Stimulated activated CD8-positive, alpha-beta memory T cell treated with anti-CD3 and anti-CD28 coated beads, Interleukin-12 subunit alpha, Interleukin-12 subunit beta, amount 100 ng/mL, for 24 hours (primary cell): Measurements from ENCODE around the gene NFATC3.

Source experiments
- DNase-seq: peaks from one replicate; pipeline ENCODE4 v3.0.0-alpha.2; 2020; ENCODE audit errors: extremely low read depth

The NFATC3 gene

GRCh38 chr16:68246666-68247065, 161.5 kb downstream of the NFATC3 start:
- no peak for DNase-seq

GRCh38 chr16:68247400-68247799, 162.2 kb downstream of the NFATC3 start:
- DNase-seq = no peak

GRCh38 chr16:68247932-68248331, 162.8 kb downstream of the NFATC3 start:
- DNase-seq = no peak

DNA sequence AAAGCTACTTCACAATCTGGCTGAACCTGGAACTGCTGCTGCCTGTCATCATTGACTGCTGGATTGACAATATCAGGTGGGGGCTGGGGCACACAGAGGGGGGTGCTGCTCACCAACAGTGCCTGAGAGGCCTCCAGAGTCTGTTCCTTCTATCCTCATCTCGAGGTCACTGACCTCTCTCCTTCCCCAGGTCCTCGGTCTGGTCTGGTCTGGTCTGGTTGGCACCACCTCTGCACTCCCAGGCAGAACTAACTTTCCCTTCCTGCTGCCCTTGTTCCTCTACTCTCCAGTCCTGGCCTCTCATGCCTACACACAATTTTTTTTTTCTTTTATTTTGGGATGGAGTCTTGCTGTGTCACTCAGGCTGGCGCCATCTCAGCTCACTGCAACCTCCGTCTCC, 164.2 kb downstream of the NFATC3 start:
- DNase-seq = no peak

DNA sequence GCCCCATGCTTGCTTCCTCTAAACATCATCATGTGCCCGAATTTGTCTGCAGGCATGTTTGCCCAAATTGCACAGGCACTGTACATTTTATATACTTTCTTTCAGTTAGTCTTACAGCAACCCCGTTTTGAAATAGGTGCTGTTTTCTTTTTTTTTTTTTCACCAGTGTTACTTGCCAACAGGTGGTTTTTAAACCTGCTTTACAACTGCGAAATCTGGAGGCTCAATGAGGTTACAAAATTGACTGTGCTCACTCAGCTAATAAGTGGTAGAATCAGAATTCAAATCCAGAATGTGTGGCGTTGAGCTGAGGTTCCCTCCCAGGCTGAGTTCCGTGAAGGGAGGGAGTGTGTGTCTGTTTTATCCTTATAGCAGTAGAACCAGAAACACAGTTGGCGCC, 165.8 kb downstream of the NFATC3 start:
- DNase-seq = no peak

- DNase-seq = no peak
These were observed 166.7 kb downstream of the NFATC3 start for GRCh38 chr16:68251832-68252231.

GRCh38 chr16:68252383-68252782, 167.2 kb downstream of the NFATC3 start:
- no peak for DNase-seq

DNA sequence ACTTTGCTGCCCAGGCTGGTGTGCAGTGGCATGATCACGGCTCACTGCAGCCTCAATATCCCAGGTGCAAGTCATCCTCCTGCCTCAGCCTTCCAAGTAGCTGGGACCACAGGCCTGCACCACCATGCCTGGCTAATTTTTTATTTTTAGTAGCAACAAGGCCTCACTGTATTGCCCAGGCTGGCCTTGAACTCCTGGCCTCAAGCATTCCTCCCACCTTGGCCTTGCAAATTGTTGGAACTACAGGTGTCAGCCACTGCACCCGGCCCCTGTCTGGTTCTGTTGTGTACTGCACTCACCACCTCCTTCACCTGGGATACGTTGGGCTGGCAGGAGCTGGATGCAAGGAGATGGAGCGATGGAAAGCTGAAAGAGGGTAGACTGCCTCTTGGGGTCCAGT, 168.6 kb downstream of the NFATC3 start:
- DNase-seq = no peak

DNA sequence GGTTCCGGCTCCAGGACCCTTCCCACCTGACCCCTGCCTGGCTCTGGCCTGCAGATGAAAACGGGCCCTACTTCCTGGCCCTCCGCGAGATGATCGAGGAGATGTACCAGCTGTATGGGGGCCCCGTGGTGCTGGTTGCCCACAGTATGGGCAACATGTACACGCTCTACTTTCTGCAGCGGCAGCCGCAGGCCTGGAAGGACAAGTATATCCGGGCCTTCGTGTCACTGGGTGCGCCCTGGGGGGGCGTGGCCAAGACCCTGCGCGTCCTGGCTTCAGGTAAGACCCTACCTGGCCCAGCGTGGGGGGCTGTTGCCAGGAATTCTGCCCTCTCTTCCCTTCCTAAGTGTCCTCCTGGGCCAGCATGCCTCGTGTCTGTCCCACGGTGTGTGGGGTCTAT, 170.5 kb downstream of the NFATC3 start:
- no peak for DNase-seq

DNA sequence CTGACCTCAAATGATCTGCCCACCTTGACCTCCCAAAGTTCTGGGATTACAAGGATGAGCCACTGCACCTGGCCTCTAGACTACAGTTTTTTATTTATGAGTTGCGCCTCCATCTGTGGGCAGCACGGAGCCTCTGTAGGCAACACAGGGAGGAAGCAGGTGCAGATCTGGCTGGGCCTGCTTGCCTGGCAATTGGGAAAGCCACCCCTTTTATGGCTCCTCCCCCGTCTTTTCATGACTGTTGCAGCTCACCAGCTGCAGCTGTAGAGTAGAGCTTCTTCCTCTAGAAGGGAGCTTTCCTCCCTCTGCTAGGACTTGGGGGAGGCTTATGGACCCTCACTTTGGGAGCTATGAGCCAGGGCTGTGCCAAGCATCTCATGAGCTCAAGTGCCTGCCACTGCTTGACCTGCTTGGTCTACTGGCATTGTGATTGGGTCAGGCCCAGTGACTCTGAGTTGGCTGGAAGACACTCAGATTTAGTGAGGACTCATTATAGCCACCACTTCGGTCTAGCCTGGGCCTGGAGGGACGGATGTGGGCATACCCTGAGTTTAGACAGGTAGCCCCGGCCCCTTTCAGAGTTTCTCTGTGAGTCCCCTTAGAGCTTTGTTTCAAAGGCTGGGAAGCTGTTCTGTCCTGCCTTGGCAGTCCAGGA, 172.2 kb downstream of the NFATC3 start:
- DNase-seq = no peak

DNA sequence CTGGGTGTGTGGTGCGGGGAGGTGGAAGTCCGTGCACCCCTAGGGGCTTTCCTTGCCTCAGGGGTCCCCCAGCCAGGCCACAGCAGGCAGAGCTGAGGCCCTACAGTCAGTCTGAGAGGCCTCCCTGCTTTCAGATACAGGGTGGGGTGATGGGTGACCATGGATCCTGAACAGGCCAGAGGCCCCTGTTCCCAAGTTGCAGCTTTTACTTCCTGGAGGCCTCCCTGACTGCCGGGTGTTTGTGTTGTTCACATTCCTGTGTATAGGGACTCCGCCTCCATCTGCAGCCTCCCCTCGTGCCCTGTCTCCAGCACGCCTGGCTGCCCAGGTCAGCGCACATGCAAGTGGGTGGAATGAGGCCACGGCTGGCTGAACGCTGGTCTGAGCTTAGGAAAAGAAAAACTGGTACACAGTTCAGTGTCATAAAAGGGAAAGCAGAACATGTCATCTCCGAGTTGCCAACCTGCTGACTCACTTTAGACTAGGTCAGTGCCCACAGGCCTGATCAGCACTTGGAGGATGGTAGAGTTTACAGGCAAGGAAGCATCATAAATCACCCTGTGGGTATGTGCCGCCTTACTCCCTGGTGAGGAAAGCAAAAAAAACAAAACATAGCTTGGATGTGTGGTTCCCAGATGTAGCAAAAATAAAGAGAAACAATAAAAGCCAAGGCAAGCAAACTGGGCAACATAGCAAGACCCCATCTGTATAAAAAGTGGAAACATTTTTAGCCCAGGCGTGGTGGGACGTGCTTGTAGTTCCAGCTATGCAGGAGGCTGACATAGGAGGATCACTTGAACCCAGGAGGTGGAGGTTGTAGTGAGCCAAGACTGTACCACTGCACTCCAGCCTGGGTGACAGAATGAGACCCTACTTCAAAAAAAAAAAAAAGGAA, 173.0 kb downstream of the NFATC3 start:
- DNase-seq = no peak

GRCh38 chr16:68259007-68259825, 174.0 kb downstream of the NFATC3 start:
- no peak for DNase-seq

- no peak for DNase-seq
These were observed 178.5 kb downstream of the NFATC3 start for GRCh38 chr16:68263559-68264127.

DNA sequence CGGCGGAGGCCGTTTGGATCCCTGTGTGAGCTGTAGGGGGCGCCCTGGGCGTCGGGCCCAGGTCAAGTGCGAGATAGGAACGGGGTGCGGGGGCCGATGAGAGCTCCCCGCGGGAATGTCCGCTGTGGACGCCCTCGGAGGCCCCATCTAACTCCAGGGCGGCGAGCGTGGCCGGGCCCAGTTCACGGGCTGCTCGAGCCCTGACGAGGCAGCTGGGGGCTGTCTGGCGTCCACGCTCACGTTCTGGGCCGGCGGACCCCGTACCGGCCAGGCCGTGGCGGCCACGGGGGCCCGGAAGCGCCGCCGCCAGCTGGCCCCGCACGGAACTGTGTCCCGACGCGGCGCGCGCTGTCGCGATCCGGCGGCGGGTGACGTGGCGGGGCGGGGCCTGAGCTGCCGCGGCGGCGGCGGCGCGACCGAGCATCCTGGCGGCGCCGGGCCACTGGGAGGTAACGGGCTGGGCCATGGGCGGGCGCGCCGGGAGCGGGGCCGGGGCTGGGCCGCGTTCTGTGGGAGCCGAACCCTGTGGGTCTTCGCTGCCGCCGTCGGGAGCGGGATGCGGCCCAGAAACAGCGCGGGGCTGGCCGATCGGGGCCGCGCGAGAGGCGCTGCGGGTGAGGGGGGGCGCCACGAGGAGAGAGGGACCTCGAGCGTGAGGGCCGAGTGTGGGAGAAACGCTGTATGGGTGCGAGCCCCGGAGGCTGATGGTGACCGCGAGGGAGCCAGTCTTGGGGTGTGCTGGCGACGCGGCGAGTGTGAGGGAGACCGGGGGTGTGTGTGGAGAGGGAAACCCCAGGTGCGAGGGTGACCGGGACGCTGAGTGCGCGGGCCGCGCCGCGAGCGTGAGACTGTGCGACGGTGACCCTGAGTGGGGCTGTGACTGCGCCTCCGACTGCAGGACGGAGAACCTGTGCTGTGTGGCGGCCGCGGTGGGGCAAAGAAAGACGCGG, 179.2 kb downstream of the NFATC3 start, which contains the start of gene SLC7A6:
Gene SLC7A6 (plus strand): TSS at position 399 of the 950 bp plus-strand sequence. CDS start 10,201 bp downstream, outside the sequence.
- DNase-seq = peak; percentile 66

DNA sequence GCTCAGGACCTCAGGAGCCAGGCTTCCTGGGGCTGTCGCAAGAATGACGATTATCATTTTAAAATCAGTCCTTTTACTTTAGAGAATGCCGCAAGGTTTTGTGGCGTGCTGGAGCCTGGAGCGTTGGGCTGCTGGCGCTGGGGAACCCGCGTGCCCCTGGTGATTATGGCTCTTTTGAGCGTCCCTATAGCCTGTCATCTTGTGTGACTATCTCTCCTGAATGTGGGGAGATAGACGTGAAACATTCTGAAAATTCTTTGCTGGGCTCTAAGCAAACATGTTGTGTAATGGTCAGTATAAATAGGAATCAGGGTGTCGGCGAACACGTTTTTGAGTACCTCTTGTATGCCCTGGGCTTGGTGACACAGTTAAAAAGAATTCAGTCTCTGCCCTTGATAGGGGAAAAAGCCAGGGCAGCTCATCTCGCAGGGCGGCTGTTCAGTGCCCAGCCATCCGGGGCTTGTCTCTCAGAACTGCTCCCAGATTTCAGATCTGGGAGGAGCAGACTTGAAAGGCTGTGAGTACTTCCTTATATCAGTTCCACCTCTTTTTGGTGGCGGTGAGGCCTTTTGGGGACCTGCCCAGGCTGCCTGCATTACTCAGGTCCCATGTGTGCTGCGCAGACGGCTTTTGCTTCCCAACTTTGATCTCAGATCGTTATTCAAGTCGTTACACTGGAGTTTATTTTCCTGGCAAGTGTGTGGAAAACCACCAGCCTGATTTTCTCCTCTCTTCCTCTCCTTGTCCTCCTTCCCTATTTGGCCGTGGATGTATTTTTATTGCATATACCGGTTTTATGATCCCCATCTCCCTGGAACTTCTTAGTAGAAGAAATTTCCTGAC, 180.1 kb downstream of the NFATC3 start:
- no peak for DNase-seq

GRCh38 chr16:68267612-68268405, 182.6 kb downstream of the NFATC3 start:
- no peak for DNase-seq

- no peak for DNase-seq
These were observed 184.6 kb downstream of the NFATC3 start for GRCh38 chr16:68269793-68270192.

DNA sequence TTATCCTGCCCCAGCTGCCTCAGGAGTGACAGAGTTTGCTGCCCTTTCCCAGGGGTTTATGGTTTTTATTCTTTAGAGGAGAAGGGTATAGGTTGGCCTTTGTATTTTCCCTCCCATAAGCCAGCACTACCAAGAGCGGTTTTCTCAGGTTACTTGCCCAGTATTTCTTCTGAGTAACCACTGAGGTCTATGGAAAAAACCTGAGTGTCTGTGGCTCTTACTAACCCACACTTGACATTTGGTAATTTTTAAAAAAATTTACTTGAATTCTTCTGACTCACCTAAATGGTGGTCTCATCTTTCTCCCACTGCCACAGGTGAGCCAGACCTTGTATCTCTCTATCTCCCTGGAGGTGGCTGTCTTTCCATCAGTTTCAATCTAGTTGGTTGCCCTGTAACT, 185.2 kb downstream of the NFATC3 start:
- DNase-seq = no peak
